ENCODE measurements around the gene RHOH. TPM values are rescaled to one million over a fixed set of nuclear protein-coding genes. Genes with fewer than 3 reads are reported as not detected.

RHOH gene
- total and polyA plus RNA-seq, 9 of the 15 experiments (the other 6 are each of a cell fraction or from before 2014, with no cell fraction given), result 14.3 to 37.7 (median 23.2) TPM

GRCh38 chr4:40149960-40150385 is 46.9 kb upstream of the RHOH start (continued):
- TF ChIP-seq REST (IDR thresholded peaks at IDR 0.05; ENCODE audit: borderline replicate concordance) (peak; percentile 94), REST (CRISPR knock-in tag; IDR thresholded peaks at IDR 0.05; ENCODE audit: low read depth) (no peak), GABPA (tag; conservative IDR thresholded peaks at IDR 0.05; ENCODE audit: low read depth) (no peak), NR2C1 (IDR thresholded peaks at IDR 0.05) (no peak), NR2C1 (tag; IDR thresholded peaks at IDR 0.05) (no peak), ZKSCAN8 (CRISPR knock-in tag; IDR thresholded peaks at IDR 0.05) (no peak), C11orf30 (IDR thresholded peaks at IDR 0.05; ENCODE audit: low read depth) (peak; percentile 19; the same call in 1 of the 2 replicates), PKNOX1 (IDR thresholded peaks at IDR 0.05) (peak; percentile 50), ZNF583 (CRISPR knock-in tag; IDR thresholded peaks at IDR 0.05) (no peak), CC2D1A (IDR thresholded peaks at IDR 0.05) (peak; percentile 79; the same call in 1 of the 2 replicates), NFATC3 (IDR thresholded peaks at IDR 0.05) (no peak), MYBL2 (IDR thresholded peaks at IDR 0.05; ENCODE audit: low read depth) (no peak), MYBL2 (CRISPR knock-in tag; IDR thresholded peaks at IDR 0.05; ENCODE audit: borderline replicate concordance) (no peak), CTCF (IDR thresholded peaks at IDR 0.05 in 2 of 3, conservative IDR thresholded peaks at IDR 0.05 in 1 of 3; ENCODE audit: insufficient read depth in 2 of 3, low read depth in 1 of 3, low read length in 3 of 3) (peak; percentile 78 to 91 (median 86)), NCOR1 (IDR thresholded peaks at IDR 0.05) (0 out of 2 replicates have a peak, but pooled peaks have one; percentile 20), KLF6 (CRISPR knock-in tag; IDR thresholded peaks at IDR 0.05; ENCODE audit: borderline replicate concordance) (no peak), COPS2 (conservative IDR thresholded peaks at IDR 0.05) (no peak), TFAM (CRISPR knock-in tag; conservative IDR thresholded peaks at IDR 0.05) (no peak), SMC3 (conservative IDR thresholded peaks at IDR 0.05; ENCODE audit: insufficient read depth, low read depth, low read length) (peak; percentile 91)

Data from K562 (cell line).